IPS-15b (cell line): ENCODE data around the gene HTRA3.

Source experiments
- H3K27me3 ChIP-seq: one replicate; pipeline ENCODE4 v1.6.1; 2013; ENCODE audit warnings: low read length; ENCODE audit not compliant: control insufficient read depth, insufficient read depth
- H3K36me3 ChIP-seq: one replicate; pipeline ENCODE4 v1.6.1; 2013; ENCODE audit warnings: low read length; ENCODE audit not compliant: control insufficient read depth, insufficient read depth
- H3K4me1 ChIP-seq: one replicate; pipeline ENCODE4 v1.6.1; 2013; ENCODE audit warnings: mild to moderate bottlenecking, low read length; ENCODE audit not compliant: control insufficient read depth, insufficient read depth
- H3K4me3 ChIP-seq: one replicate; pipeline ENCODE4 v1.5.1; 2013; ENCODE audit warnings: low read depth, low read length
- H3K9ac ChIP-seq: one replicate; pipeline ENCODE4 v1.6.1; 2013; ENCODE audit warnings: low read depth, mild to moderate bottlenecking, low read length
- H3K9me3 ChIP-seq: one replicate; pipeline ENCODE4 v1.6.1; 2013; ENCODE audit warnings: mild to moderate bottlenecking, low read length; ENCODE audit not compliant: control insufficient read depth, insufficient read depth

The HTRA3 gene

DNA sequence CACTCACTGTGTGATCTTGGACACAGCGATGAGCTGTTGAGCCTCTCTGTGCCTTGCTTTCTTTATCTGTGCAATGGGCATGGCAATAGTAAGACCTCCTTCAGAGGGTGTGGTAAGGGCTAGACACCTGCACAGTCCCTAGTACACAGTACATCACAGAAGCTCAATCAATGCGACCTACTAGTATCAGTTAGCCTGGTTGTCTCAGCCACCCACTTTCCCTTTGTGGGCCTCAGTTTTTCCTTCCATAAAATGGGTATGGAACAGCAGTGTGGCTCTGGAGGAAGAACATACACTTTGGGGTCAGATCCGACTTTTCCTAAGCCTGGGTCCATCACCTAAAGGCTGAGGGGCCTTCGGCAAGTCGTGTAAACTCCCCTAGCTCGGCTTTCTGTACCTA is 3.5 kb upstream of the HTRA3 start:
- Histone ChIP-seq H3K9me3 (no peaks in the 10 kb centered on the region), H3K4me1 (no peaks in the 10 kb centered on the region), H3K36me3 (no peaks in the 10 kb centered on the region), H3K9ac (no peak overlapping the region), H3K27me3 (peaks cover 17% of the 10 kb centered on the region), H3K4me3 (no peak overlapping the region)

DNA sequence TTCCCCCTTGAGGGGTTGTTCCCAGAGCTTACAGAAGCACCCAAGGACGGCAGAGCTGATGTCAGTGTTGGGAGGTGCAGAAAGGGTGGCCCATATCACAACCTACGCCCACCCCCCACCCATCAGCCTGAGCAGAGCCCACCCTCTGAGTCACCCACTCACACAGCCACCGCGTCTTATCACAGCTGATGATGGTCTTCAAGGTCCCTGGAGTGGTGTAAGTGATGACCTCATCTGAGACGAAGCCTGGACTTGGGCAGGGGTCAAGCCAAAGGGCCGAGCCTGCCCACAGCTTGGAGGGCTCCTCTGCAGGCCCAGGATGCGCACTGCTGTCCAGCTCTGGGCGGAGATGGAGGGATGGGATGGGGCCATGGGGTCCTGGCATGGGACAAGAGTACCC is 3.0 kb upstream of the HTRA3 start:
- Histone ChIP-seq H3K4me1 (no peaks in the 10 kb centered on the region), H3K27me3 (peaks cover 21% of the 10 kb centered on the region), H3K36me3 (no peaks in the 10 kb centered on the region), H3K9me3 (no peaks in the 10 kb centered on the region), H3K4me3 (no peak overlapping the region), H3K9ac (no peak overlapping the region)

- Histone ChIP-seq H3K9ac (no peak overlapping the region), H3K9me3 (no peaks in the 10 kb centered on the region), H3K4me1 (no peaks in the 10 kb centered on the region)
Measured at GRCh38 chr4:8267077-8267476, 2.5 kb upstream of the HTRA3 start.

GRCh38 chr4:8268211-8268610 is 1.3 kb upstream of the HTRA3 start:
- H3K4me3 ChIP-seq = no peak overlapping the region
- H3K9me3 ChIP-seq = no peaks in the 10 kb centered on the region
- H3K9ac ChIP-seq = no peak overlapping the region
- peaks cover 26% of the 10 kb centered on the region for H3K27me3 ChIP-seq
- H3K36me3 ChIP-seq = no peaks in the 10 kb centered on the region
- no peaks in the 10 kb centered on the region for H3K4me1 ChIP-seq

More at GRCh38 chr4:8267077-8267476, 2.5 kb upstream of the HTRA3 start:
- Histone ChIP-seq H3K36me3 (no peaks in the 10 kb centered on the region), H3K4me3 (no peak overlapping the region), H3K27me3 (peaks cover 24% of the 10 kb centered on the region)

- Histone ChIP-seq H3K4me1 (no peaks in the 10 kb centered on the region), H3K36me3 (no peaks in the 10 kb centered on the region), H3K27me3 (peaks cover 26% of the 10 kb centered on the region), H3K9ac (peak overlapping the region; percentile 24), H3K9me3 (no peaks in the 10 kb centered on the region), H3K4me3 (no peak overlapping the region)
Measured at GRCh38 chr4:8268901-8269534, 536 bp upstream of the HTRA3 start.

DNA sequence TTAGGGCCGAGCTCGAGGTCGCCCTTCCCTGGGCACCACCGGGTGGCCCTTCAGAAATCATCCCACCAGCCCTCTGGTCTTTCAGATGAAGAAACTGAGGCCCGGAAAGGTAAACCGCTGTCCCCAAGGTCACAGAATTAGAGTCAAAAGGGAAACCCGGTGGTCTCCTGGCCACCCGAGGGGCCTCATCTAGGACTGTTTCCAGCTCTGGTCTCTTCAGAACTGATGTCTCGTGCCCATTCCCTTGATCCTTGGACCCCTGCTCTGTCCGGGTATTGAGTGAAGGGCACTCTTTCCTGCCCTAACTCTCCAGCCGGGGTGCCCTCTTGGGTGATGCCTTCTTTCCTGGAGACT is 841 bp downstream of the HTRA3 start:
- H3K27me3 ChIP-seq = peaks cover 26% of the 10 kb centered on the region
- H3K4me3 ChIP-seq = peak overlapping the region; percentile 45
- no peak overlapping the region for H3K9ac ChIP-seq
- no peaks in the 10 kb centered on the region for H3K36me3 ChIP-seq
- H3K9me3 ChIP-seq = no peaks in the 10 kb centered on the region
- no peaks in the 10 kb centered on the region for H3K4me1 ChIP-seq

DNA sequence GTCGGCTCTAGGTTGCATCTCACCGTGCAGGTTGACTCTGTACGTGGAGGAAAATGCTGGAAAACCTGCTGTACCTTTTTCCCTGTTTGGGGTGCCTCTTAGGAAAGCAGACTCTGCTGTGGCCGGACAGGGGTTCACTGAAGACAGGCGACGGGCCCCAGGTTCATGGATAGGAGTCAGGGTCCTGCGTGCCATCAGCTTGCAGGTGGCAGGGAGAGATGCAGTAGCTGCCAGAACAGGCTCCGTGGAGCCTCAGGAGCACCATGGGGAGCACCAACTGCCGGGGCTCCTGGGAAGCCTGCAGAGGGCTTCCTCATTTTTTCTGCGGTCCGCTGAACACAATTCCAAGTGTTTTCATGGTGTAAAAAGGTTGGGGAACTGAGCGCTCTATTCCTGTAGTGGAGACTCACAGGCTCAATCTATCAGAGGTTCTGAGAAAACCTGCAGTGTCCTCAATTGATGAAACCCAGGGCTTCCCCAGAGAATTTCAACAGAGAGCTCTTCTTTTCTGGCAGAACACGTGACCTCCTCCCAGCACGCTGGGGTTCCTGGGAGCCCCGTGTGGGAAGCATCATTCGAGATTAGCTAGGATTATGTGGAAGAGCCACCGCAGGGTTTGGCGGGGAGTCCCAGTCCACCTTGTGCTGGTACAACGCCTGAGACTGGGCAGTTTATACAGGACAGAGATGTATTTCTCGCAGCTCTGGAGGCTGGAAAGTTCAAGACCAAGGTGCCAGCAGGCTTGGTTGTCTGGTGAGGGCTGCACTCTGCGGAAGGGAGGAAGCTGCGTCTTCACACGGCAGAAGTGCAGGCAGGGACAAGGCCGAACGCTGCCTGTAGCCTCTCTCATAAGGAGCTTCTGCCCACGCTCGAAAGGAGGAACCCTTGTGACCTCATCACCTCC is 1.6 kb downstream of the HTRA3 start:
- Histone ChIP-seq H3K36me3 (no peaks in the 10 kb centered on the region), H3K9ac (no peak overlapping the region), H3K27me3 (peaks cover 26% of the 10 kb centered on the region), H3K9me3 (no peaks in the 10 kb centered on the region), H3K4me1 (no peaks in the 10 kb centered on the region), H3K4me3 (no peak overlapping the region)

DNA sequence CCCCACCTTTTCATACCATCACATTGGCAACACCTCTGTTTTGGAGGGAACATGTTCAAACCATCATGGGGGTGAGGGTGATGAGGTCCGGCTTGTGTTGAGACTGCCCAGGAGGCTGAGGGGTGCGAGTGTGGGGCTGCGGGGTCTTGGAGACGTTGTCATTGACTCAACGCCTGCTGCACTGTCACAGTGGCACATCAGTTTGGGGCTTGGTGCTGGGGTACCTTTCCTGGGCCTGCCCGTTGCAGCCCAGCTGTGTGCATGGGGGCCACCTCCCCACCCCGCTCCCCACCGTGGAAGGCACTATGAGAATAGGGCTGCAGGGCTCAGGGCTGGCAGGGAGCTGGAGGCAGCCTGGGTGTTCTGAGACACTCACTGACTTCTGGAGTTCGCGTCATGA is 2.3 kb downstream of the HTRA3 start:
- H3K4me3 ChIP-seq = no peak overlapping the region
- no peak overlapping the region for H3K9ac ChIP-seq
- no peaks in the 10 kb centered on the region for H3K9me3 ChIP-seq
- H3K27me3 ChIP-seq = peaks cover 26% of the 10 kb centered on the region
- H3K4me1 ChIP-seq = no peaks in the 10 kb centered on the region
- H3K36me3 ChIP-seq = no peaks in the 10 kb centered on the region

DNA sequence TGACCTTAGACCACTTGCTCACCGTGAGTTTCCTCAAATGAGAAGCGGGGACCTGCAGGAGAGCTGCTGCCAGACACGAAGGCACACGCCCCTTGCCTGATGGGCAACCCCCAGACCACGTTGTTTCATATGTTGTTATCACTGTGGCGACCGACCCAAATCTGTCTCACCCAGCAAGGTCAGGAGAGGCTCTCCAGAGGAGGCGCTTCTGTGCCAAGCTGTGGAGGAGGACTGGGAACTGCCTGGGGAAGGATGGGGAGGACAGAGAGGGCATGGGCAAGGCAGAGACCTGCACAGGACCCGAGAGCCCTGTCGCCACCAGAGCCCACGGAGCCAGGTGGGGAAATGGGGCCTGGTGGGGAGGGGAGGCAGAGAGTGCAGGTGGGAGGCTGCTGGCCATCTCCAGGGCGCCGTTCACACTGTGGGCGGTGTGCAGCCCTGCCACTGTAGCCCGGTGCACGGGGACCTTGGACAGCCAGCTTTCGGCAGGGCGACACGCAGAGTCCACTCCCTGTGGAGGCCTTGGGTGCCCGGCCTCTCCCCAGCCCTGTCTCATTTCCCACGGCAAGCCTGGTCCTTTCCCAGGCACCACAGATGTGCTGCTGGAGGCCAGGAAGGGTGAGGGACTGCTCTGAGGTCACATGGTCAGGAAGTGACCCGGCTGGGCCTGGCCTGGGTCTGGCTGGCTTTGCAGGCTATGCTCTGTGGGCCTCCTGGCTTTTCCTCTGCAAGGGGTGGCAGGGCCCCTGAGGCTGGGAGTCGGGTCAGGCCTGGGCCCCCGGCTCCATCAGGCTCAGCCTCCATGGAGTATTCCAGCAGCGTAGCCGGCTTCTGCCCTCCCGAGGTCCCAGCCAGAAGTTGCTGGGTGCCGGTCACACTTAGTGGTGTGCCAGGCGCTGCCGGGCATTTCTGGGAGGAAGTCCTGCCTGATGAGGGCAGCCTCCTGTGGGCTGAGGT is 3.2 kb downstream of the HTRA3 start:
- no peaks in the 10 kb centered on the region for H3K4me1 ChIP-seq
- peaks cover 26% of the 10 kb centered on the region for H3K27me3 ChIP-seq
- H3K9ac ChIP-seq = no peak overlapping the region
- no peaks in the 10 kb centered on the region for H3K36me3 ChIP-seq
- H3K9me3 ChIP-seq = no peaks in the 10 kb centered on the region
- no peak overlapping the region for H3K4me3 ChIP-seq

GRCh38 chr4:8273450-8273849 is 3.9 kb downstream of the HTRA3 start:
- no peak overlapping the region for H3K9ac ChIP-seq
- no peaks in the 10 kb centered on the region for H3K36me3 ChIP-seq
- no peaks in the 10 kb centered on the region for H3K4me1 ChIP-seq
- H3K9me3 ChIP-seq = no peaks in the 10 kb centered on the region
- H3K4me3 ChIP-seq = no peak overlapping the region
- H3K27me3 ChIP-seq = peaks cover 26% of the 10 kb centered on the region

- peaks cover 23% of the 10 kb centered on the region for H3K27me3 ChIP-seq
- H3K4me3 ChIP-seq = no peak overlapping the region
- no peak overlapping the region for H3K9ac ChIP-seq
- no peaks in the 10 kb centered on the region for H3K36me3 ChIP-seq
- H3K9me3 ChIP-seq = no peaks in the 10 kb centered on the region
- no peaks in the 10 kb centered on the region for H3K4me1 ChIP-seq
Measured at GRCh38 chr4:8274066-8274652, 4.6 kb downstream of the HTRA3 start.
